Heart left ventricle (tissue), 13 donors: ENCODE data around the gene OLFML2A.

Source experiments
- POLR2A ChIP-seq, 2 donors: fragments of 450-650 bp; IDR thresholded peaks; one replicate each; pipeline ENCODE4 v1.6.1; 2017; ENCODE audit warnings: antibody characterized with exemption in 2 of 2, mild to moderate bottlenecking in 2 of 2, moderate library complexity in 2 of 2
- TF ChIP-seq, protein P1 (sequence below), 12 donors: fragments of 200-600 bp; sonication (generic) in 4 of 12; IDR thresholded peaks; one replicate each; pipeline versions ENCODE4 v1.5.0 to v1.8.0; 2018 to 2022; ENCODE audit warnings: antibody characterized with exemption in 12 of 12, mild to moderate bottlenecking in 5 of 12
- donor health status: ischemic (EF 13 %, LVEDD 7.1; RV severe dilation, severe dysfunction).
- donor health status: DM: no; HTN: yes; CAD: no.
- donor health status: DM: no; HTN: no; CAD: no.
- donor health status: ischemic (EF 25% LVEDD 6.9; RV normal size, moderate dysfunction).
- donor health status: ischemic (EF 25% LVEDD 5.7; RV mildly dilated, moderate dysfunction).
- donor health status: ischemic (EF 35%, LVEDD 5.7; RV mildly dilated, moderate dysfunction).
- donor health status: nonischemic (EF 11% LVEDD 7.7; RV severe dilation, severe dysfunction).
- donor health status: DM: yes; HTN: yes; CAD: no.
- donor health status: PGD.
- donor health status: ischemic (EF 29% LVEDD 5.4; RV normal size, mild dysfunction).
- donor health status: nonischemic (EF 23%, LVEDD 6.1; RV moderate dilation, normal function).

DNA sequence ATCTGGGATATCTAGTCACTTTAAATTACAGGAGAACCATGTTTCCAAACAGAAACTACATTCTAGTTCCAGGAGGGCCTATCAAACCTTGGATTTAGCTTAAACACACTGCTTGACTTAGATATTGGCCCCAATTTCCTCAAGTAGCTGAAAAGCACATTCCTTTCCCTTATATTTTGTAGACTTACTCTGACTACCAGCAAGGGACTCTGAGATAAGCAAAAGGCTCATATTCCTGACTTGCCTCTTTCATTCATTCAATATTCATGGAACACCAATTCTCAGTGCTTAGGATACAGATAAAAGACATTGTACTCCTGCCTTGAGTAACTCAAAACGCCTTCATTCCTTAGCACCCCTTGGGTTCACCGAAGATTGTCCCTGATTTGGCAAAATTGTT is 17.6 kb upstream of the OLFML2A start:
- TF ChIP-seq, protein P1, sequence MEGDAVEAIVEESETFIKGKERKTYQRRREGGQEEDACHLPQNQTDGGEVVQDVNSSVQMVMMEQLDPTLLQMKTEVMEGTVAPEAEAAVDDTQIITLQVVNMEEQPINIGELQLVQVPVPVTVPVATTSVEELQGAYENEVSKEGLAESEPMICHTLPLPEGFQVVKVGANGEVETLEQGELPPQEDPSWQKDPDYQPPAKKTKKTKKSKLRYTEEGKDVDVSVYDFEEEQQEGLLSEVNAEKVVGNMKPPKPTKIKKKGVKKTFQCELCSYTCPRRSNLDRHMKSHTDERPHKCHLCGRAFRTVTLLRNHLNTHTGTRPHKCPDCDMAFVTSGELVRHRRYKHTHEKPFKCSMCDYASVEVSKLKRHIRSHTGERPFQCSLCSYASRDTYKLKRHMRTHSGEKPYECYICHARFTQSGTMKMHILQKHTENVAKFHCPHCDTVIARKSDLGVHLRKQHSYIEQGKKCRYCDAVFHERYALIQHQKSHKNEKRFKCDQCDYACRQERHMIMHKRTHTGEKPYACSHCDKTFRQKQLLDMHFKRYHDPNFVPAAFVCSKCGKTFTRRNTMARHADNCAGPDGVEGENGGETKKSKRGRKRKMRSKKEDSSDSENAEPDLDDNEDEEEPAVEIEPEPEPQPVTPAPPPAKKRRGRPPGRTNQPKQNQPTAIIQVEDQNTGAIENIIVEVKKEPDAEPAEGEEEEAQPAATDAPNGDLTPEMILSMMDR (IDR thresholded peaks at IDR 0.05) = no peak
- no peak for TF ChIP-seq POLR2A (IDR thresholded peaks at IDR 0.05)
